A549 (cell line): ENCODE measurements around the gene PDK2. TPM values are rescaled to one million over a fixed set of nuclear protein-coding genes. Genes with fewer than 3 reads are reported as not detected.

Experiments
- ATAC-seq, 2 experiments: fragments of 200-7000 bp in 1 of 2; fragments of >200 bp in 1 of 2; cut with Nextera tagmentation in 1 of 2; cut with Tn5 transposase in 1 of 2; 3 replicates each; pipeline versions ENCODE4 v1.8.0 to v1.9.1; 2018 to 2020; ENCODE audit warnings: mild to moderate bottlenecking in 1 of 2, moderate library complexity in 1 of 2
- CTCF ChIA-PET: fragments of 300-600 bp; sonication (Branson Sonifier 250); formaldehyde crosslinking; extraction: SDS; loops from one replicate; lab custom pipeline; 2021; ENCODE audit warnings: antibody characterized with exemption, inconsistent platforms; lab: Yijun Ruan, JAX
- POLR2A ChIA-PET: fragments of 350-600 bp; formaldehyde crosslinking; extraction: SDS; loops from one replicate; lab custom pipeline; 2021; ENCODE audit warnings: antibody characterized with exemption, inconsistent platforms; lab: Yijun Ruan, JAX
- DNase-seq, 2 experiments: peaks; one replicate each; pipeline versions ENCODE4 v3.0.0 to v3.0.0-alpha.2; 2011 to 2016; ENCODE audit warnings: low read depth in 1 of 2, low spot score in 1 of 2
- FAIRE-seq: peaks from 2 replicates; lab custom pipeline; 2011; peaks lifted over from hg19 to GRCh38; lab: Jason Lieb, UNC
- H3K27ac ChIP-seq, 2 experiments: fragments of >200 bp; sonication (Bioruptor Twin); formaldehyde crosslinking; 3 replicates each; pipeline ENCODE4 v1.5.1; 2016 to 2017
- H3K4me1 ChIP-seq: fragments of >200 bp; sonication (Bioruptor Twin); formaldehyde crosslinking; 3 replicates; pipeline ENCODE4 v1.6.1; 2016
- H3K4me2 ChIP-seq: fragments of >200 bp; sonication (Bioruptor Twin); formaldehyde crosslinking; 3 replicates; pipeline ENCODE4 v1.6.1; 2016
- H3K4me3 ChIP-seq: fragments of >200 bp; sonication (Bioruptor Twin); formaldehyde crosslinking; 3 replicates; pipeline ENCODE4 v1.5.1; 2016
- H3K9me3 ChIP-seq: fragments of >200 bp; sonication (Bioruptor Twin); formaldehyde crosslinking; 3 replicates; pipeline ENCODE4 v1.6.1; 2016
- BHLHE40 ChIP-seq: IDR thresholded peaks from 2 replicates; pipeline ENCODE4 v1.6.1; 2012; ENCODE audit warnings: low read depth, low read length, inconsistent platforms
- CBX2 ChIP-seq: fragments of 200-600 bp; sonication (generic); IDR thresholded peaks from 2 replicates; pipeline ENCODE4 v1.6.1; 2016; ENCODE audit warnings: low read depth, mild to moderate bottlenecking, borderline replicate concordance
- CBX8 ChIP-seq: fragments of 200-600 bp; sonication (generic); IDR thresholded peaks from 2 replicates; pipeline ENCODE4 v1.6.1; 2016
- CHD4 ChIP-seq: fragments of 200-600 bp; sonication (generic); IDR thresholded peaks from 2 replicates; pipeline ENCODE4 v1.6.1; 2016; ENCODE audit warnings: antibody characterized with exemption, mild to moderate bottlenecking, borderline replicate concordance
- CTCF ChIP-seq: fragments of >200 bp; sonication (Bioruptor Twin); formaldehyde crosslinking; IDR thresholded peaks from 3 replicates; pipeline ENCODE4 v1.5.1; 2016
- FOSB ChIP-seq: fragments of 250-450 bp; sonication (Bioruptor Pico); IDR thresholded peaks from 2 replicates; pipeline ENCODE4 v1.5.0; 2020; ENCODE audit warnings: mild to moderate bottlenecking, moderate library complexity
- FOXS1 ChIP-seq: fragments of 250-450 bp; sonication (Bioruptor Pico); IDR thresholded peaks from 2 replicates; pipeline ENCODE4 v1.5.0; 2020; ENCODE audit warnings: mild to moderate bottlenecking, moderate library complexity
- KDM1A ChIP-seq: fragments of 200-600 bp; sonication (generic); IDR thresholded peaks from 2 replicates; pipeline ENCODE4 v1.6.1; 2016; ENCODE audit warnings: low read depth, mild to moderate bottlenecking
- MAFK ChIP-seq: fragments of 450-650 bp; IDR thresholded peaks from 2 replicates; pipeline ENCODE4 v1.6.1; 2014; ENCODE audit not compliant: partially characterized antibody
- MAZ ChIP-seq: fragments of 150-350 bp; IDR thresholded peaks from 2 replicates; pipeline ENCODE4 v1.6.1; 2014; ENCODE audit warnings: antibody characterized with exemption, low read depth, low read length, borderline replicate concordance
- NR3C1 ChIP-seq: fragments of >200 bp; sonication (Bioruptor Twin); formaldehyde crosslinking; IDR thresholded peaks from 3 replicates; pipeline ENCODE4 v1.6.1; 2017
- PHF8 ChIP-seq: fragments of 200-600 bp; sonication (generic); IDR thresholded peaks from 2 replicates; pipeline ENCODE4 v1.6.1; 2016; ENCODE audit warnings: low read depth, mild to moderate bottlenecking, antibody characterized with exemption, moderate library complexity, borderline replicate concordance
- RAD21 ChIP-seq, 2 experiments: fragments of >200 bp in 1 of 2; sonication (Bioruptor Twin) in 1 of 2; formaldehyde crosslinking in 1 of 2; IDR thresholded peaks in 1 of 2; conservative IDR thresholded peaks in 1 of 2; 2 replicates in 1 of 2; 3 replicates in 1 of 2; pipeline ENCODE4 v1.6.1; 2012 to 2018; ENCODE audit warnings: inconsistent platforms in 1 of 2
- RARB ChIP-seq: fragments of 250-450 bp; sonication (Bioruptor Pico); IDR thresholded peaks from 2 replicates; pipeline ENCODE4 v1.8.0; 2021; ENCODE audit warnings: mild to moderate bottlenecking, moderate library complexity
- REST ChIP-seq: fragments of 200-600 bp; sonication (generic); IDR thresholded peaks from 2 replicates; pipeline ENCODE4 v1.6.1; 2016; ENCODE audit warnings: antibody characterized with exemption, mild to moderate bottlenecking, moderate library complexity
- RFX5 ChIP-seq: fragments of 450-650 bp; IDR thresholded peaks from 2 replicates; pipeline ENCODE4 v1.7.1; 2014; ENCODE audit warnings: antibody characterized with exemption, mild to moderate bottlenecking, moderate library complexity
- SREBF2 ChIP-seq: fragments of 450-650 bp; IDR thresholded peaks from 2 replicates; pipeline ENCODE4 v1.6.1; 2014; ENCODE audit warnings: mild to moderate bottlenecking, moderate library complexity
- TP53 ChIP-seq: fragments of 250-450 bp; sonication (Bioruptor Pico); IDR thresholded peaks from 2 replicates; pipeline ENCODE4 v1.5.0; 2021; ENCODE audit warnings: mild to moderate bottlenecking, moderate library complexity
- WGBS: methylation state at CpG from one replicate; pipeline ENCODE4 v1.1.6; 2017; ENCODE audit errors: missing lambda C conversion rate; 5-methylcytosine and 5-hydroxymethylcytosine counted together
- polyA plus RNA-seq, 4 experiments: library from polyadenylated mRNA; depleted of rRNA in 3 of 4; stranded (reverse); fragments of >200 nt; fragmentation: RNase III in 1 of 4; extraction: RNeasy Plus Mini Kit Qiagen cat#74134 plus additional on column Dnase treatment in 1 of 4; gene quantifications; 2 replicates in 3 of 4; 3 replicates in 1 of 4; pipeline ENCODE4 v1.2.3, GENCODE V29; 2011 to 2017
- TF ChIP-seq, protein P1 (sequence below): fragments of 250-450 bp; sonication (Bioruptor Pico); IDR thresholded peaks from 2 replicates; pipeline ENCODE4 v1.5.0; 2021; ENCODE audit warnings: mild to moderate bottlenecking, moderate library complexity, borderline replicate concordance

PDK2 gene
- polyA plus RNA-seq, 2 of the 4 experiments (the other 2 are of a cell fraction) = 14.1 to 28.5 TPM

DNA sequence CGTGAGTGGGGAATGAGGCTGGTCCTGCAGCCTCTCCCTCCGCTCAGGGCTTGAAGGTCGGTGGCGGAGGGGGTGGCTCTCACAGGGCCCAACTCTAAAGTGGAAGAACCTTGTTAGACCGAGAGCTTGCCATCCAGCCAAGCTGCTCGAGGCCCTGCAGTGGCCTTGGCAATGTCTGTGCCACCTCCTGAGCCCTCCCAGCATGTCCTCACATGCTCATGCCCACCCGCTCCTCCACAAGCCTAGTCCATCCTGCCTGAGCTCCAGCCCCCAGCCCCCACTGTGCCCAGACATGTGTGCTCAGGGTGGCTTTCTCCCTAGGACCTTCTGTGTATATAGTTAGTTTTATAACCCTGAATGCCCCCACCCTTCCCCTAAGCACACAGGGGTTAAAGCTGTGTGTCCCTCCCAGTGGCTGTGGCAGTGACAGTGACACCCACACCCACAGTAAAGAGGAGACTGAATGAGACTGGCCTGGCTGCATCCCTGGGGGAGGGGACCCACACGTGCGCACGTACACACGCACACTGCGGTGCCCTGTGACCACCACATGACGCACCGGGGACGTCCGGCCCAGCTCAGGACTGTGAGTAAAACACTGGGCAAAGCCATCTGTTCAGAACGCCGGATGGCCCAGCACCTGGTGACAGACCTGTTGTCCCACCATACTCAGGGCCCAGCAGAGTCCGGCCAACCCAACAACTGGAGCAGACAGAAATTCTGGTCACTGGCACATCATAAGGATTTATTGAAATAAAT is 15.6 kb downstream of the PDK2 start:
- TF ChIP-seq MAFK = no peak
- WGBS = 87% methylated on average over 19 of the region's 19 CpGs

DNA sequence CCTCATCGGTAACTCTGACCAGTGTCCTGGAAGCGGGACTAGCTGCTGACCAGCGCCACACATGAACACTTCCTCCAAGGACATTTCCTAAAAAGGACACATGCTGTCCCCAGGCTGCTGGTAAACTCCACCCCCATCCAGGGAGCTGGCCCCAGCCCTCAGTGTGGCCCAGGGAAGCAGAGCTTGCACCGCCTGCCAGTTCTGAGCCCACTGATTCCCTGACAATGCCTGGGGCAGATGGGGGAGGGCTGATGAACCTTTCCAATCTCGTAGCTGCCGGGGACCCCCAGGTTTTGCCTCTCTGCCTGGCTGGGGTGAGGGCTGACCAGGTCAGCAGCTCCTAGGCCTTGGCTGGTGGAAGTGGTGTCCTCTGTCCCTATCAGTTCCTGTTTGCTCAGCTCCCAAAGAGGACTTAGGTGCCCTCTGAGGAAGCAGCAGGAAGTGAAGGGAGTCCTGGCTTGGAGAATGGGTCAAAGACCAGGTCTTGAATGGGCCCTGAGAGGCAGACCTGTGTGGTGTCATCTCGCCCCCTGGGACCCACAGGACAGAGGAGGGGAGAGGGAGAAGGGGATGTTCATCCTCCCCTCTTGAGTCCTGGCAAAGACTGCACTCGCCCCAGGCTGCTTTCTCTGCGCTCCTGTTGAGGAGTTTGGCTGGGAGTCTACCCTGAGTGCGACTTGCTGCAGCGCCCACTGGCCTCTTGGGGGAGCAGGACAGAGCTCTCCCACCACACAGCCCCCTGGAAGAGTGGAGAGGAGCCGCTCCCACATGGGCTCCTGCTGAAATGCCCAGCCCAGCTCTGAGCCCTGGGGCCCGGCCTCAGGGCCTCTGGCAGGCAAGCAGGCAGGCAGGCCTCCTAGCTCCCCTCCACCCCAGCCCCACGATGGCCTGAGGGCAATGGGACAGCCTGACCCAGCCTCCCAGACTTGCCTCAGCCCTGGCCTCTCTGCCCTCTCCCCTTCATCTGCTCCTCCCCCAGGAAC is 16.8 kb downstream of the PDK2 start:
- no peaks in the 10 kb centered on the region for H3K9me3 ChIP-seq
- no peak for FAIRE-seq
- no peak for TF ChIP-seq MAZ
- no peak for TF ChIP-seq NR3C1
- no peak for TF ChIP-seq RFX5
- no peak for TF ChIP-seq RARB (CRISPR knock-in tag)
- no peak for TF ChIP-seq TP53 (CRISPR knock-in tag)
- TF ChIP-seq SREBF2 = no peak
- TF ChIP-seq FOXS1 (CRISPR knock-in tag) = no peak
- TF ChIP-seq KDM1A = no peak
- no peak for TF ChIP-seq REST
- TF ChIP-seq FOSB (CRISPR knock-in tag) = no peak
- no peak for TF ChIP-seq CTCF
- no peak for TF ChIP-seq CBX8
- TF ChIP-seq PHF8 = no peak
- TF ChIP-seq, protein P1, sequence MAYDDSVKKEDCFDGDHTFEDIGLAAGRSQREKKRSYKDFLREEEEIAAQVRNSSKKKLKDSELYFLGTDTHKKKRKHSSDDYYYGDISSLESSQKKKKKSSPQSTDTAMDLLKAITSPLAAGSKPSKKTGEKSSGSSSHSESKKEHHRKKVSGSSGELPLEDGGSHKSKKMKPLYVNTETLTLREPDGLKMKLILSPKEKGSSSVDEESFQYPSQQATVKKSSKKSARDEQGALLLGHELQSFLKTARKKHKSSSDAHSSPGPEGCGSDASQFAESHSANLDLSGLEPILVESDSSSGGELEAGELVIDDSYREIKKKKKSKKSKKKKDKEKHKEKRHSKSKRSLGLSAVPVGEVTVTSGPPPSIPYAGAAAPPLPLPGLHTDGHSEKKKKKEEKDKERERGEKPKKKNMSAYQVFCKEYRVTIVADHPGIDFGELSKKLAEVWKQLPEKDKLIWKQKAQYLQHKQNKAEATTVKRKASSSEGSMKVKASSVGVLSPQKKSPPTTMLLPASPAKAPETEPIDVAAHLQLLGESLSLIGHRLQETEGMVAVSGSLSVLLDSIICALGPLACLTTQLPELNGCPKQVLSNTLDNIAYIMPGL (CRISPR knock-in tag) = no peak
- TF ChIP-seq MAFK = no peak
- no peak for TF ChIP-seq BHLHE40
- TF ChIP-seq RAD21 (conservative IDR thresholded peaks at IDR 0.05 in 1 of 2, IDR thresholded peaks at IDR 0.05 in 1 of 2) = no peak
- TF ChIP-seq CBX2 = no peak
- TF ChIP-seq CHD4 = no peak
- TF ChIP-seq, all 56 proteins: peak for 0
- H3K4me1 ChIP-seq = peaks cover 17% of the 10 kb centered on the region; the same call in 2 of the 3 replicates
- 83% methylated on average over 10 of the region's 14 CpGs for WGBS
- no peak overlapping the region for H3K4me2 ChIP-seq
- ChIA-PET POLR2A (no interaction called here), CTCF (interaction anchor here (0.6 to 60.2 kb wide), 12 partner anchors 7 to 410 kb away, joined by 3 to 1356 read pairs (median 9); partner anchors contain the start of genes ITGA3, PDK2, PPP1R9B and SAMD14)
- peak in 1 of 2 experiments; percentile 22; a peak in 3 of 6 replicates for ATAC-seq
- H3K27ac ChIP-seq = peak overlapping the region in 1 of 2 experiments; percentile 20; a peak in 1 of 6 replicates
- no peak for DNase-seq
- no peak overlapping the region for H3K4me3 ChIP-seq

More for the DNA sequence above, 15.6 kb downstream of the PDK2 start:
- ChIA-PET POLR2A (no interaction called here), CTCF (interaction anchor here (1.0 to 60.2 kb wide), 9 partner anchors 6 to 187 kb away, joined by 3 to 1356 read pairs (median 12); partner anchors contain the start of genes ITGA3, PDK2, PPP1R9B and SAMD14)
- no peak for FAIRE-seq
- Histone ChIP-seq H3K4me3 (no peak overlapping the region), H3K4me2 (no peak overlapping the region), H3K27ac (no peak overlapping the region), H3K9me3 (no peaks in the 10 kb centered on the region), H3K4me1 (peaks cover 14% of the 10 kb centered on the region; the same call in 2 of the 3 replicates)
- no peak for DNase-seq
- no peak for ATAC-seq
